GM12873 (cell line): ENCODE results near the gene IL1RAPL2.

ENCODE experiments used
- CTCF ChIP-seq: IDR thresholded peaks from 2 replicates; pipeline ENCODE4 v1.5.1; 2012; ENCODE audit warnings: low read depth, mild to moderate bottlenecking, moderate library complexity, low read length, control low read depth; ENCODE audit not compliant: insufficient read depth; ENCODE audit errors: missing control alignments

The IL1RAPL2 gene

GRCh38 chrX:105664243-105664642 is 1098.2 kb downstream of the IL1RAPL2 start:
- TF ChIP-seq CTCF: no peak

GRCh38 chrX:105694839-105695238 is 1128.8 kb downstream of the IL1RAPL2 start:
- no peak for TF ChIP-seq CTCF

DNA sequence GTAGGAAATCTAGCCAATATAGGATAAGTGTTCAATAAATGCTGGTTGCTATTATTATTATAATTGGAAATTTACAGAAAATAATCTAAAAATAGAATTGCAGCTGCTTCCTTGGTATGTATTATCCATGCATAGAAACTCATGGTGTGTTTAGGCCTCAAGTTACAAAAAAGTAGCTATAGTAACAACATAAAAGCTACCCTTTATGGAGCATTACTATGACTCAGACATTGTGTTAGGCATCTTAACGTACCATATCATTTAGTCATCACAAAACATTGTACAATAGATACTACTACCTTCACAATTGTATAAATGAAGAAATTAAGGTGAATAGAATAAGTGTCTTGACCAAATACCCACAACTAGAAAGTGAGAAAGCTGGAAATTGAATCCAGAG is 1129.5 kb downstream of the IL1RAPL2 start:
- TF ChIP-seq CTCF: no peak

DNA sequence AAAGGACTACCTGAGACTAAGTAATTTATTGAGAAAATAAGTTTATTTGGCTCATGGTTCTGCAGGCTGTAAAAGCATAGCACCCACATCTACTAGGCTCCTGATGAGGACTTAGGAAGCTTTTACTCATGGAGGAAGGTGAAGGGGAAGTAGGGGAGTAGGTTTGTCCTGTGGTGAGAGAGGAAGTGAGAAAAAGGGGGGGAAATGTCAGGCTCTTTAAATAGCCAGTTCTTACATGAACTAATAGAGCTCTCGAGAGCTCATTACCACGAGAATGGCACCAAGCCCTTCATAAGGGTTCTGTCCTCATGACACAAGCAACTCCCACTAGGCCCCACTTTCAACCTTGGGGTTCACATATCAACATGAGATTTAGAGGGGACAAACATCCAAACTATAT is 1130.9 kb downstream of the IL1RAPL2 start:
- TF ChIP-seq CTCF: no peak

GRCh38 chrX:105697984-105698781 is 1132.2 kb downstream of the IL1RAPL2 start:
- TF ChIP-seq CTCF: no peak

DNA sequence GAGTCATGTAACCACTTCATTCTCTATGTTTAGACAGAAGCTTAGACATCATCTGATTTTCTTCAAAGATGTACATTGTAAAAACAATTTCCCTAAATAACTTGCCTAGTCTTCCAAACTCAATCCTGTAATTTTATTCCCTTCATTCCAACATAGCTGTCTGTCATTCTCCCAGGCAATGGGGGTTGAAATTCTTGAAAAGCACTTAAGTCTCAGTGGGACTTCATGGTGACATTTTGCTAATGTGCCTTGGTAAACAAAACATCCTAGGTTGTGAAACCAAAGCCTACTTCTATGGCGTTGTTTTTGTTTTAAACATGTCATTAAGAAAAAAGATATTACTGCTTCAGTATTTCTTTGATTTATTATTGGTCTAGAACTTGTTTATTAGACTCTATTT is 1134.3 kb downstream of the IL1RAPL2 start:
- TF ChIP-seq CTCF: no peak

DNA sequence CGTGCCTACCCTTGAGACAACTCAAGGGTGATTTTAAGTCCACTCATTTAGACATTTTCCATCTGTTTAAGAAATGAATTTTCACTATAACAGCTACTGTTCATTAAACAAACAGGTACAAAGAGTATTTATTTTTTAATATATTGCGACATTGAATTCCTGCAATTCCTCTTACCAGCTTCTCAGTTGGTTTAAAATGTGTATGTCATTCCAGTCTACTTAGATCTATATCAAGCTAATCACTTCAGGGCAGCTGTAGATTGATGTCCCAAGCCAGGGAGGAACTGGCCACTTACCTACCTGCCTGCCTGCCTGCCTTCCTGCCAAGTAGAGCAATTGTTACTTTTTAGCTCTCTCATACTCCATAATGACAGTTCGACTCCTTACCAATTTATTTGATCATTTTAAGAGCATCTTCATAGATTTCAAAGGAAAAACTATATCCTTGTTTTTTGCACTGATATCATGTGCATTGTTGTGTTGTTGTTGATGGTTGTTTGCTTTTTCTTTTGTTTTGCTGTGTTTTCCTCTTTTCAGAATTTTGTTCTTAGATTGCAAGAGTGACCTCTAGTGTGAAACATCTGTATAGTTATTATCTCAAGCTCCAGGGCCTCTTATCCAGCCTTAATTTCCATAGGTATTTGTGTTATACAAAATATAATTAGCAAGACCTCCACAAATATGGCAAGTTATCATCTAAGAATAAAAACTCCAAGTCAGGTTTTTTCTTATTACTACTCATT is 1135.5 kb downstream of the IL1RAPL2 start:
- no peak for TF ChIP-seq CTCF
